HEK293 (cell line): ENCODE results near the gene AATK.
A peak's percentile ranks its signal among the peaks of the same experiment; 100 is the strongest.

Experiments used
- CTCF ChIA-PET: fragments of 350-600 bp; formaldehyde crosslinking; extraction: SDS; loops from one replicate; lab custom pipeline; 2021; ENCODE audit warnings: antibody characterized with exemption; lab: Yijun Ruan, JAX
- POLR2A ChIA-PET: fragments of 300-600 bp; formaldehyde crosslinking; extraction: SDS; loops from one replicate; lab custom pipeline; 2020; ENCODE audit warnings: antibody characterized with exemption, inconsistent platforms; lab: Yijun Ruan, JAX
- H3K27ac ChIP-seq: fragments of 200-500 bp; sonication (Bioruptor generic); 2 replicates; pipeline ENCODE4 v1.5.1; 2014; ENCODE audit warnings: low read depth, low read length, control low read depth, inconsistent platforms; ENCODE audit errors: extremely low read depth
- H3K36me3 ChIP-seq, 2 experiments: fragments of 200-500 bp in 1 of 2; sonication (Bioruptor generic) in 1 of 2; 1 replicate in 1 of 2; 2 replicates in 1 of 2; pipeline ENCODE4 v1.5.1; 2014 to 2017; ENCODE audit warnings: inconsistent platforms in 2 of 2, low read length in 2 of 2; ENCODE audit not compliant: control insufficient read depth in 2 of 2, insufficient read depth in 1 of 2
- H3K4me1 ChIP-seq: fragments of 200-500 bp; sonication (Bioruptor generic); 2 replicates; pipeline ENCODE4 v1.5.1; 2014; ENCODE audit warnings: mild to moderate bottlenecking, low read length, inconsistent platforms; ENCODE audit not compliant: control insufficient read depth, insufficient read depth
- H3K4me3 ChIP-seq: 2 replicates; pipeline ENCODE4 v1.5.1; 2011; ENCODE audit warnings: low read depth, mild to moderate bottlenecking, control low read depth, low read length, moderate library complexity
- H3K9me3 ChIP-seq: fragments of 200-500 bp; sonication (Bioruptor generic); 2 replicates; pipeline ENCODE4 v1.5.1; 2014; ENCODE audit warnings: low read depth, low read length, inconsistent platforms; ENCODE audit not compliant: control insufficient read depth, insufficient read depth
- GLIS1 ChIP-seq: fragments of 450-650 bp; formaldehyde crosslinking; IDR thresholded peaks from 2 replicates; pipeline ENCODE4 v1.5.1; 2016; ENCODE audit warnings: missing biosample characterization, missing genetic modification characterization
- KLF1 ChIP-seq: fragments of 450-650 bp; formaldehyde crosslinking; IDR thresholded peaks from 2 replicates; pipeline ENCODE4 v1.5.1; 2016; ENCODE audit warnings: missing biosample characterization, missing genetic modification characterization
- PRDM2 ChIP-seq: fragments of 450-650 bp; formaldehyde crosslinking; IDR thresholded peaks from 2 replicates; pipeline ENCODE4 v1.5.1; 2016; ENCODE audit warnings: missing biosample characterization, missing genetic modification characterization, borderline replicate concordance
- SCRT2 ChIP-seq: fragments of 450-650 bp; formaldehyde crosslinking; IDR thresholded peaks from 2 replicates; pipeline ENCODE4 v1.5.1; 2016; ENCODE audit warnings: missing biosample characterization, missing genetic modification characterization
- SP2 ChIP-seq: fragments of 450-650 bp; formaldehyde crosslinking; IDR thresholded peaks from 2 replicates; pipeline ENCODE4 v1.5.1; 2016; ENCODE audit warnings: missing biosample characterization, missing genetic modification characterization
- TCF7L2 ChIP-seq: IDR thresholded peaks from 2 replicates; pipeline ENCODE4 v1.6.1; 2011; ENCODE audit warnings: low read depth, mild to moderate bottlenecking, inconsistent platforms, low read length, moderate library complexity, borderline replicate concordance
- YY1 ChIP-seq: fragments of 450-650 bp; formaldehyde crosslinking; IDR thresholded peaks from 2 replicates; pipeline ENCODE4 v1.5.1; 2018; ENCODE audit warnings: missing biosample characterization, missing genetic modification characterization
- ZBTB17 ChIP-seq: fragments of 450-650 bp; formaldehyde crosslinking; IDR thresholded peaks from 2 replicates; pipeline ENCODE4 v1.5.1; 2016; ENCODE audit warnings: missing biosample characterization, missing genetic modification characterization
- ZEB2 ChIP-seq: fragments of 450-650 bp; formaldehyde crosslinking; IDR thresholded peaks from 2 replicates; pipeline ENCODE4 v1.5.1; 2016; ENCODE audit warnings: missing biosample characterization, missing genetic modification characterization
- ZFHX2 ChIP-seq: fragments of 450-650 bp; formaldehyde crosslinking; conservative IDR thresholded peaks from 2 replicates; pipeline ENCODE4 v1.5.1; 2016; ENCODE audit warnings: missing biosample characterization, missing genetic modification characterization
- ZFP37 ChIP-seq: fragments of 450-650 bp; formaldehyde crosslinking; IDR thresholded peaks from 2 replicates; pipeline ENCODE4 v1.5.1; 2016; ENCODE audit warnings: missing biosample characterization, missing genetic modification characterization
- ZNF138 ChIP-seq: fragments of 450-650 bp; formaldehyde crosslinking; IDR thresholded peaks from 2 replicates; pipeline ENCODE4 v1.5.1; 2016; ENCODE audit warnings: missing biosample characterization, missing genetic modification characterization, borderline replicate concordance
- ZNF26 ChIP-seq: fragments of 450-650 bp; formaldehyde crosslinking; IDR thresholded peaks from 2 replicates; pipeline ENCODE4 v1.5.1; 2016; ENCODE audit warnings: missing biosample characterization, missing genetic modification characterization
- ZNF341 ChIP-seq: fragments of 450-650 bp; formaldehyde crosslinking; IDR thresholded peaks from 2 replicates; pipeline ENCODE4; 2016; ENCODE audit warnings: low read depth, missing biosample characterization, missing genetic modification characterization
- ZNF354C ChIP-seq: fragments of 450-650 bp; formaldehyde crosslinking; IDR thresholded peaks from 2 replicates; pipeline ENCODE4 v1.5.1; 2016; ENCODE audit warnings: missing biosample characterization, missing genetic modification characterization, low read depth, borderline replicate concordance
- ZNF416 ChIP-seq: fragments of 450-650 bp; formaldehyde crosslinking; IDR thresholded peaks from 2 replicates; pipeline ENCODE4 v1.5.1; 2016; ENCODE audit warnings: missing biosample characterization, missing genetic modification characterization
- ZNF510 ChIP-seq: fragments of 450-650 bp; formaldehyde crosslinking; IDR thresholded peaks from 2 replicates; pipeline ENCODE4 v1.5.1; 2018; ENCODE audit warnings: mild to moderate bottlenecking, missing genetic modification characterization, missing biosample characterization; ENCODE audit not compliant: insufficient replicate concordance
- ZNF530 ChIP-seq: fragments of 450-650 bp; formaldehyde crosslinking; IDR thresholded peaks from 2 replicates; pipeline ENCODE4 v1.5.1; 2016; ENCODE audit warnings: low read depth, missing biosample characterization, missing genetic modification characterization
- ZNF544 ChIP-seq: fragments of 450-650 bp; formaldehyde crosslinking; IDR thresholded peaks from 2 replicates; pipeline ENCODE4 v1.5.0; 2017; ENCODE audit warnings: missing biosample characterization, missing genetic modification characterization
- ZNF585B ChIP-seq: fragments of 450-650 bp; formaldehyde crosslinking; IDR thresholded peaks from 2 replicates; pipeline ENCODE4 v1.5.1; 2016; ENCODE audit warnings: missing biosample characterization, missing genetic modification characterization
- ZNF664 ChIP-seq: fragments of 450-650 bp; formaldehyde crosslinking; IDR thresholded peaks from 2 replicates; pipeline ENCODE4 v1.5.1; 2016; ENCODE audit warnings: missing biosample characterization, missing genetic modification characterization
- ZNF768 ChIP-seq: fragments of 450-650 bp; formaldehyde crosslinking; IDR thresholded peaks from 2 replicates; pipeline ENCODE4 v1.5.1; 2018; ENCODE audit warnings: missing biosample characterization, mild to moderate bottlenecking, missing genetic modification characterization
- ZNF843 ChIP-seq: fragments of 450-650 bp; formaldehyde crosslinking; IDR thresholded peaks from 2 replicates; pipeline ENCODE4 v1.5.1; 2016; ENCODE audit warnings: missing biosample characterization, missing genetic modification characterization
- TF ChIP-seq, protein P1 (sequence below): fragments of 450-650 bp; formaldehyde crosslinking; IDR thresholded peaks from 2 replicates; pipeline ENCODE4 v1.5.1; 2016; ENCODE audit warnings: missing biosample characterization, missing genetic modification characterization, borderline replicate concordance

Gene AATK

GRCh38 chr17:81206657-81207056 lies 40.6 kb upstream of the AATK start:
- Histone ChIP-seq H3K4me1 (no peaks in the 10 kb centered on the region), H3K9me3 (no peaks in the 10 kb centered on the region), H3K36me3 (peaks cover 17 to 52% of the 10 kb centered on the region in 2 experiments; a peak in 2 of 3 replicates), H3K4me3 (no peak overlapping the region), H3K27ac (no peak overlapping the region)
- CTCF ChIA-PET = no interaction called here
- POLR2A ChIA-PET = interaction anchor here (0.5 to 1.0 kb wide), 2 partner anchors 16 to 201 kb away, joined by 3 to 5 read pairs; partner anchors contain the start of gene CEP131
- TF ChIP-seq KLF1 (tag by site-specific recombination) (peak; percentile 80), ZBTB17 (tag by site-specific recombination) (no peak)

DNA sequence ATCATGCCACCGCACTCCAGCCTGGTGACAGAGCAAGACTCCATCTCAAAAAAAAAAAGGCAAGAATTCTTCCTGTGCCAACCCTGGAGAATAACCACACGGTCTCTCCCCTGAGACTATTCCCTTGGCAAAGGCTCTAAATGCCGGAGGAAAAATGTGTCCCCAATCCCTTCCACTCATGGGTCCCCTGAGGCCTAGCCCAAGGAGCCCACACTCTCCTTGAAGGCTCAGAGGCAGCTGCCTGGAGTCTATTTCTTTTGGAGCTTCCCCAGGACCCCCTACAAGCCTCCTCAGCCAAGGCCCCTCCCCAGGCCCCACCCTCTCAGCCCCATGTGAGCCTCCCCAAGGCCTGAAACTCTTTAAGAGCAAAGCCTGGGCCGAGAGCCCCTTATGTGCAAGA lies 40.1 kb upstream of the AATK start:
- POLR2A ChIA-PET = interaction anchor here (0.5 to 1.0 kb wide), 2 partner anchors 17 to 201 kb away, joined by 3 to 5 read pairs; partner anchors contain the start of gene CEP131
- Histone ChIP-seq H3K4me1 (no peaks in the 10 kb centered on the region), H3K4me3 (no peak overlapping the region), H3K27ac (no peak overlapping the region), H3K36me3 (peaks cover 17 to 52% of the 10 kb centered on the region in 2 experiments; a peak in 2 of 3 replicates), H3K9me3 (no peaks in the 10 kb centered on the region)
- TF ChIP-seq TCF7L2 (no peak), GLIS1 (tag by site-specific recombination) (peak; percentile 11; the same call in 1 of the 2 replicates), ZNF138 (tag by site-specific recombination) (no peak), ZNF26 (no peak), ZNF530 (no peak)
- TF ChIP-seq, protein P1, sequence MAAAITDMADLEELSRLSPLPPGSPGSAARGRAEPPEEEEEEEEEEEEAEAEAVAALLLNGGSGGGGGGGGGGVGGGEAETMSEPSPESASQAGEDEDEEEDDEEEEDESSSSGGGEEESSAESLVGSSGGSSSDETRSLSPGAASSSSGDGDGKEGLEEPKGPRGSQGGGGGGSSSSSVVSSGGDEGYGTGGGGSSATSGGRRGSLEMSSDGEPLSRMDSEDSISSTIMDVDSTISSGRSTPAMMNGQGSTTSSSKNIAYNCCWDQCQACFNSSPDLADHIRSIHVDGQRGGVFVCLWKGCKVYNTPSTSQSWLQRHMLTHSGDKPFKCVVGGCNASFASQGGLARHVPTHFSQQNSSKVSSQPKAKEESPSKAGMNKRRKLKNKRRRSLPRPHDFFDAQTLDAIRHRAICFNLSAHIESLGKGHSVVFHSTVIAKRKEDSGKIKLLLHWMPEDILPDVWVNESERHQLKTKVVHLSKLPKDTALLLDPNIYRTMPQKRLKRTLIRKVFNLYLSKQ (tag by site-specific recombination) = no peak
- CTCF ChIA-PET = interaction anchor here (0.6 kb wide), 1 partner anchor 35 kb away, joined by 3 read pairs; no protein-coding TSS in a partner anchor

DNA sequence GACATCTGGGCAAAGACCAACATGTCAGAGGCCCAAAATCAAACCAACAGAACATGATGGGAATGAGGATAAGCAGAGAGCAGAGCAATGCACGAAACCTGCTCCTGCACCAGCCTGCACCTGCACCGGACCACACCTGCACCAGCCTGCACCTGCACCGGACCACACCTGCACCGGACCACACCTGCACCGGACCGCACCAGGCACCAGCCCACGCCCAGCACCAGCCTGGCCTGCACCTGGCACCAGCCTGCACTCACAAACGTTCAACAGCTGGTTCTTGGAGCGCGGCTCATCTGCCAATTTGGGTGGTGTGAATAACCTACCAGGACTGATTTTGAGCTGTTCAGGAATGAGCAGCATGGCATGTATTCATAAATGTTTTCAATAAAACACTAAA lies 38.6 kb upstream of the AATK start:
- H3K4me1 ChIP-seq = no peaks in the 10 kb centered on the region
- peaks cover 17 to 63% of the 10 kb centered on the region in 2 experiments; a peak in 2 of 3 replicates for H3K36me3 ChIP-seq
- H3K9me3 ChIP-seq = no peaks in the 10 kb centered on the region
- no peak overlapping the region for H3K27ac ChIP-seq
- ChIA-PET CTCF (interaction anchor here (1.1 kb wide), 1 partner anchor 25 kb away, joined by 3 read pairs; no protein-coding TSS in a partner anchor), POLR2A (no interaction called here)
- H3K4me3 ChIP-seq = no peak overlapping the region
- TF ChIP-seq SP2 = no peak
- no peak for TF ChIP-seq ZNF341
- no peak for TF ChIP-seq ZNF544 (tag by site-specific recombination)
- TF ChIP-seq YY1 (tag by site-specific recombination) = no peak
- TF ChIP-seq ZNF416 (tag by site-specific recombination) = no peak
- no peak for TF ChIP-seq ZNF664 (tag by site-specific recombination)
- 0 out of 2 replicates have a peak, but pooled peaks have one; percentile 12 for TF ChIP-seq SCRT2
- TF ChIP-seq ZNF510 (tag by site-specific recombination) = no peak
- no peak for TF ChIP-seq ZNF585B
- no peak for TF ChIP-seq ZNF768 (tag by site-specific recombination)
- no peak for TF ChIP-seq PRDM2 (tag by site-specific recombination)
- TF ChIP-seq ZNF843 (tag by site-specific recombination) = no peak
- no peak for TF ChIP-seq ZFHX2 (tag by site-specific recombination)
- TF ChIP-seq ZNF354C (tag by site-specific recombination) = no peak
- no peak for TF ChIP-seq ZFP37 (tag by site-specific recombination)
- 0 out of 2 replicates have a peak, but pooled peaks have one; percentile 43 for TF ChIP-seq ZEB2 (tag by site-specific recombination)
